PFSK-1 (cell line): ENCODE results near the gene PAQR7.

ENCODE experiments used
- POLR2AphosphoS5 ChIP-seq: IDR thresholded peaks from 2 replicates; pipeline ENCODE4 v1.6.1; 2012; ENCODE audit warnings: low read depth, mild to moderate bottlenecking, control low read depth, low read length, moderate library complexity
- TAF1 ChIP-seq: IDR thresholded peaks from 2 replicates; pipeline ENCODE4 v1.6.1; 2012; ENCODE audit warnings: low read length, control low read depth, borderline replicate concordance; ENCODE audit not compliant: insufficient read depth
- TF ChIP-seq, protein P1 (sequence below), 2 experiments: IDR thresholded peaks; 2 replicates each; pipeline versions ENCODE4 v1.6.1 to v1.8.0; 2011 to 2012; ENCODE audit warnings: low read depth in 2 of 2, low read length in 2 of 2, control low read depth in 1 of 2, inconsistent platforms in 1 of 2, mild to moderate bottlenecking in 1 of 2, moderate library complexity in 1 of 2; ENCODE audit not compliant: insufficient read depth in 1 of 2

- no peak for TF ChIP-seq POLR2AphosphoS5
- TF ChIP-seq, protein P1, sequence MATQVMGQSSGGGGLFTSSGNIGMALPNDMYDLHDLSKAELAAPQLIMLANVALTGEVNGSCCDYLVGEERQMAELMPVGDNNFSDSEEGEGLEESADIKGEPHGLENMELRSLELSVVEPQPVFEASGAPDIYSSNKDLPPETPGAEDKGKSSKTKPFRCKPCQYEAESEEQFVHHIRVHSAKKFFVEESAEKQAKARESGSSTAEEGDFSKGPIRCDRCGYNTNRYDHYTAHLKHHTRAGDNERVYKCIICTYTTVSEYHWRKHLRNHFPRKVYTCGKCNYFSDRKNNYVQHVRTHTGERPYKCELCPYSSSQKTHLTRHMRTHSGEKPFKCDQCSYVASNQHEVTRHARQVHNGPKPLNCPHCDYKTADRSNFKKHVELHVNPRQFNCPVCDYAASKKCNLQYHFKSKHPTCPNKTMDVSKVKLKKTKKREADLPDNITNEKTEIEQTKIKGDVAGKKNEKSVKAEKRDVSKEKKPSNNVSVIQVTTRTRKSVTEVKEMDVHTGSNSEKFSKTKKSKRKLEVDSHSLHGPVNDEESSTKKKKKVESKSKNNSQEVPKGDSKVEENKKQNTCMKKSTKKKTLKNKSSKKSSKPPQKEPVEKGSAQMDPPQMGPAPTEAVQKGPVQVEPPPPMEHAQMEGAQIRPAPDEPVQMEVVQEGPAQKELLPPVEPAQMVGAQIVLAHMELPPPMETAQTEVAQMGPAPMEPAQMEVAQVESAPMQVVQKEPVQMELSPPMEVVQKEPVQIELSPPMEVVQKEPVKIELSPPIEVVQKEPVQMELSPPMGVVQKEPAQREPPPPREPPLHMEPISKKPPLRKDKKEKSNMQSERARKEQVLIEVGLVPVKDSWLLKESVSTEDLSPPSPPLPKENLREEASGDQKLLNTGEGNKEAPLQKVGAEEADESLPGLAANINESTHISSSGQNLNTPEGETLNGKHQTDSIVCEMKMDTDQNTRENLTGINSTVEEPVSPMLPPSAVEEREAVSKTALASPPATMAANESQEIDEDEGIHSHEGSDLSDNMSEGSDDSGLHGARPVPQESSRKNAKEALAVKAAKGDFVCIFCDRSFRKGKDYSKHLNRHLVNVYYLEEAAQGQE (IDR thresholded peaks at IDR 0.05; ENCODE audit: insufficient read depth in 1 of 2, low read depth in 2 of 2, low read length in 2 of 2), result no peak
- no peak for TF ChIP-seq TAF1
Measured at GRCh38 chr1:25832336-25833037, 43.0 kb downstream of the PAQR7 start.
